WTC11 (cell line): Measurements from ENCODE around the gene PRKG2. TPM values are rescaled to one million over a fixed set of nuclear protein-coding genes. Genes with fewer than 3 reads are reported as not detected.
A peak's percentile ranks its signal among the peaks of the same experiment; 100 is the strongest.

Experiments
- ATAC-seq: fragments of 200-7000 bp; cut with Tn5 transposase; 2 replicates; pipeline ENCODE4 v1.10.0; 2021; ENCODE audit warnings: mild to moderate bottlenecking, moderate library complexity
- CTCF ChIA-PET: fragments of 300-600 bp; sonication (Branson Sonifier 250); formaldehyde crosslinking; loops from one replicate; lab custom pipeline; 2021; ENCODE audit warnings: antibody characterized with exemption; lab: Charles Lee
- POLR2A ChIA-PET: fragments of 350-600 bp; sonication (Branson Sonifier 250); formaldehyde crosslinking; loops from one replicate; lab custom pipeline; 2021; ENCODE audit warnings: antibody characterized with exemption; lab: Charles Lee
- DNase-seq: peaks from one replicate; pipeline ENCODE4 v3.0.0; 2021; ENCODE audit warnings: low spot score
- H3K27ac Mint-ChIP-seq: 2 replicates; pipeline ENCODE4 v1.8.0; 2021; ENCODE audit warnings: mixed read lengths
- H3K27me3 Mint-ChIP-seq: 2 replicates; pipeline ENCODE4 v1.8.0; 2021; ENCODE audit warnings: low read depth, mild to moderate bottlenecking, moderate library complexity, mixed read lengths
- H3K36me3 Mint-ChIP-seq: 2 replicates; pipeline ENCODE4 v1.8.0; 2021; ENCODE audit warnings: mixed read lengths
- H3K4me1 Mint-ChIP-seq: 2 replicates; pipeline ENCODE4 v1.8.0; 2022; ENCODE audit warnings: mixed read lengths
- H3K4me3 Mint-ChIP-seq: 2 replicates; pipeline ENCODE4 v1.8.0; 2021; ENCODE audit warnings: mild to moderate bottlenecking, moderate library complexity, mixed read lengths
- H3K9me3 Mint-ChIP-seq: 2 replicates; pipeline ENCODE4 v1.8.0; 2021; ENCODE audit warnings: mixed read lengths
- FOXP1 ChIP-seq: sonication (generic); formaldehyde crosslinking; IDR thresholded peaks from 2 replicates; pipeline ENCODE4 v1.8.0; 2022; ENCODE audit warnings: missing genetic modification reagents, mild to moderate bottlenecking, moderate library complexity, borderline replicate concordance
- JUN ChIP-seq: sonication (generic); formaldehyde crosslinking; IDR thresholded peaks from 2 replicates; pipeline ENCODE4 v1.8.0; 2023; ENCODE audit warnings: mild to moderate bottlenecking, missing genetic modification reagents
- NFE2L1 ChIP-seq: sonication (generic); formaldehyde crosslinking; IDR thresholded peaks from 2 replicates; pipeline ENCODE4 v1.8.1; 2023; ENCODE audit warnings: missing genetic modification reagents
- TCF7 ChIP-seq: sonication (generic); formaldehyde crosslinking; IDR thresholded peaks from 2 replicates; pipeline ENCODE4 v1.8.0; 2022; ENCODE audit warnings: mild to moderate bottlenecking, low read depth, missing genetic modification reagents, moderate library complexity
- ZNF671 ChIP-seq: fragments of 250-450 bp; sonication (Bioruptor Pico); IDR thresholded peaks from 2 replicates; pipeline ENCODE4 v1.8.0; 2021; ENCODE audit warnings: mild to moderate bottlenecking
- total RNA-seq: library from RNA; stranded (reverse); gene quantifications from 3 replicates; pipeline ENCODE4 v1.2.3, GENCODE V29; 2021
- TF ChIP-seq, protein P1 (sequence below): fragments of 250-450 bp; sonication (Bioruptor Pico); IDR thresholded peaks from 2 replicates; pipeline ENCODE4 v1.9.0; 2021; ENCODE audit warnings: mild to moderate bottlenecking, borderline replicate concordance
- TF ChIP-seq, protein P2 (sequence below): sonication (generic); formaldehyde crosslinking; IDR thresholded peaks from 2 replicates; pipeline ENCODE4 v1.8.0; 2023; ENCODE audit warnings: missing genetic modification reagents, mild to moderate bottlenecking, borderline replicate concordance
- TF ChIP-seq, protein P3 (sequence below): sonication (generic); formaldehyde crosslinking; IDR thresholded peaks from 2 replicates; pipeline ENCODE4 v1.8.1; 2022; ENCODE audit warnings: mild to moderate bottlenecking, moderate library complexity, missing genetic modification reagents
- TF ChIP-seq, protein P4 (sequence below): sonication (generic); formaldehyde crosslinking; IDR thresholded peaks from 2 replicates; pipeline ENCODE4 v1.8.1; 2022; ENCODE audit warnings: low read depth, missing genetic modification reagents, borderline replicate concordance
- TF ChIP-seq, protein P5 (sequence below): sonication (generic); formaldehyde crosslinking; IDR thresholded peaks from 2 replicates; pipeline ENCODE4 v1.8.1; 2023; ENCODE audit warnings: mild to moderate bottlenecking, missing genetic modification reagents, borderline replicate concordance

PRKG2 gene
- total RNA-seq, 1 experiment from 2014 or later: 2.7 TPM

DNA sequence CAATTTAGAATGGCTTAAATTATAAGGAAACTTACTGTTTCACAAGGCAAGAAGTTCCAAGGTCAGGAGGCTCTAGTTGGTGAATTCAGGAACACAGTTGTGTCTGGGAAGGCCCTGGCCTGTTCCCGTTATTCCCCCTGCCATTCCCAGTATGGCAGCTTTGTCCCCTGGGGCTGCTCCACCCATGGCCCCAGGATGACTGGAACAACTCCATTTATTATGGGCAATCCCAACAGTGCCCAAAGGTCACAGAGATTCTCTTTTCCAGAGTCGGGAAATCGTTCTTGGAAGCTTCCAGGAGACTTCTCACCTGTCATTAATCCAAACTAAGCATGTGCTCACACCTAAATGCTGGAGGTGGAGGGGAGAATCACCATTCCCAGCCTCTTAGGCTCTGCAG is 2.8 kb upstream of the PRKG2 start (continued):
- TF ChIP-seq, protein P1, sequence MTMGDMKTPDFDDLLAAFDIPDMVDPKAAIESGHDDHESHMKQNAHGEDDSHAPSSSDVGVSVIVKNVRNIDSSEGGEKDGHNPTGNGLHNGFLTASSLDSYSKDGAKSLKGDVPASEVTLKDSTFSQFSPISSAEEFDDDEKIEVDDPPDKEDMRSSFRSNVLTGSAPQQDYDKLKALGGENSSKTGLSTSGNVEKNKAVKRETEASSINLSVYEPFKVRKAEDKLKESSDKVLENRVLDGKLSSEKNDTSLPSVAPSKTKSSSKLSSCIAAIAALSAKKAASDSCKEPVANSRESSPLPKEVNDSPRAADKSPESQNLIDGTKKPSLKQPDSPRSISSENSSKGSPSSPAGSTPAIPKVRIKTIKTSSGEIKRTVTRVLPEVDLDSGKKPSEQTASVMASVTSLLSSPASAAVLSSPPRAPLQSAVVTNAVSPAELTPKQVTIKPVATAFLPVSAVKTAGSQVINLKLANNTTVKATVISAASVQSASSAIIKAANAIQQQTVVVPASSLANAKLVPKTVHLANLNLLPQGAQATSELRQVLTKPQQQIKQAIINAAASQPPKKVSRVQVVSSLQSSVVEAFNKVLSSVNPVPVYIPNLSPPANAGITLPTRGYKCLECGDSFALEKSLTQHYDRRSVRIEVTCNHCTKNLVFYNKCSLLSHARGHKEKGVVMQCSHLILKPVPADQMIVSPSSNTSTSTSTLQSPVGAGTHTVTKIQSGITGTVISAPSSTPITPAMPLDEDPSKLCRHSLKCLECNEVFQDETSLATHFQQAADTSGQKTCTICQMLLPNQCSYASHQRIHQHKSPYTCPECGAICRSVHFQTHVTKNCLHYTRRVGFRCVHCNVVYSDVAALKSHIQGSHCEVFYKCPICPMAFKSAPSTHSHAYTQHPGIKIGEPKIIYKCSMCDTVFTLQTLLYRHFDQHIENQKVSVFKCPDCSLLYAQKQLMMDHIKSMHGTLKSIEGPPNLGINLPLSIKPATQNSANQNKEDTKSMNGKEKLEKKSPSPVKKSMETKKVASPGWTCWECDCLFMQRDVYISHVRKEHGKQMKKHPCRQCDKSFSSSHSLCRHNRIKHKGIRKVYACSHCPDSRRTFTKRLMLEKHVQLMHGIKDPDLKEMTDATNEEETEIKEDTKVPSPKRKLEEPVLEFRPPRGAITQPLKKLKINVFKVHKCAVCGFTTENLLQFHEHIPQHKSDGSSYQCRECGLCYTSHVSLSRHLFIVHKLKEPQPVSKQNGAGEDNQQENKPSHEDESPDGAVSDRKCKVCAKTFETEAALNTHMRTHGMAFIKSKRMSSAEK (CRISPR knock-in tag): no peak

DNA sequence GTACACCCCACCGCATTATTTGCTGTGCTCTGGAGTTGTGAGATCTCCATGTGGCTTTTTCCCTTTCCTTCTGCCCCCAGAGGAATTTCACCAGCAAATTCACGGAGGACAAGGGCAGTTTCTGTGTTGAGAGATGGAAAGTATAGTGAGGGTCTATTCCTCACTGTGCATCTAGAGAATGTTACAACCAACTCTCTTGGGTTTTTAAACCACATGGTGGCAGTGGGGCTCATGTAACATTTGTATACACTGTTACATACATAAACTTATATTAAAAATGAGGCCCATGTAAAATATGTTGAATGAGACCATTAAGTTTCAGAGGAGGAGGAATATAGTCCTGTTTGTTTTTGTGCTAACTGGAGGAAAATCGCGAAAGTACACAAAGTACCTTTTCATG is 909 bp upstream of the PRKG2 start:
- Mint-ChIP-seq H3K27ac (no peak overlapping the region), H3K9me3 (0 out of 2 replicates have a peak, but pooled peaks cover 4% of the 10 kb centered on the region), H3K36me3 (no peaks in the 10 kb centered on the region), H3K27me3 (peaks cover 51% of the 10 kb centered on the region), H3K4me1 (peaks cover 16% of the 10 kb centered on the region), H3K4me3 (peak overlapping the region; percentile 77)
- ChIA-PET CTCF (interaction anchor here (0.7 to 2.4 kb wide), 4 partner anchors 11 to 608 kb away, joined by 3 to 16 read pairs (median 8); no protein-coding TSS in a partner anchor), POLR2A (no interaction called here)
- no peak for TF ChIP-seq ZNF671 (CRISPR knock-in tag)
- no peak for TF ChIP-seq TCF7 (CRISPR knock-in tag)
- TF ChIP-seq FOXP1 (CRISPR knock-in tag): no peak
- no peak for TF ChIP-seq JUN (CRISPR knock-in tag)
- no peak for DNase-seq
- ATAC-seq: no peak

DNA sequence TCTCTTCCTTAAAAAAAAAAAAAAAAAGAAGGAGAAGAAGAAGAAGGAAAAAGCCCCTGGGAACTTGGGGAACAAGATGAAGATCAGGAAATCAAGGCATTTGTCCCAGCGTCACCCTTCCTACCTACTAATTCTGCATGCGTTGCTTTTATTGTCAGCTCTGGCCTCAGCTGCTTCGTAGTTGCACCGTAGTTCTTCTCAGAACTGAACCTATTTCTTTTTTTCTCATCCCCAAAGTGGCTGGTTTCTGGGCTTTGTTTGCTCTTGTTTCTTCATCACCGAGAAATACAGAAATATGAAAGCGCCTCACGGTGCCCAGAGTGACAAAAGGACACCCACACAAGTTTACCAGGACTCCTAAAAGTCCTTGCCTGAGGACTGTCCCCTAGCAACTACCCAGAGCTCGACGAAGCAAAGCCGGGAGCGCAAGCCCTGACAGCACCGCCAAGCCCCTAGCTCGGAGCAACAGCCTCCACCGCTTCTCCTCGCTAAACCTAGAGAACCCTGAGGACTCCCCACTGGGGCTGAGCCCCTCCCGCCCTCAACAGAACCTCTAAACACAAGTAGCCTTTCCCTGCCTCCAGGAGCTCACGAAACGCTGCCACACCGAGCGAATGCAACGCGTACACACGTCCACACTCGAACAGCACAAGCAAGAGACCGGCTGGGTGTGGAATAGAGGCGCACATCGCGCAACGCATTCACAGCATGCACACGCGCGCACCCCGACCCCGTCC is 710 bp downstream of the PRKG2 start:
- ChIA-PET POLR2A (interaction anchor here (0.6 to 1.2 kb wide), 3 partner anchors 16 to 189 kb away, joined by 3 to 8 read pairs (median 4); no protein-coding TSS in a partner anchor), CTCF (interaction anchor here (1.3 to 2.4 kb wide), 5 partner anchors 10 to 145 kb away, joined by 4 to 16 read pairs (median 9); no protein-coding TSS in a partner anchor)
- Mint-ChIP-seq H3K9me3 (peaks cover 16% of the 10 kb centered on the region), H3K4me1 (peaks cover 15% of the 10 kb centered on the region), H3K36me3 (peaks cover 4% of the 10 kb centered on the region; the same call in 1 of the 2 replicates), H3K27ac (no peak overlapping the region), H3K27me3 (peaks cover 53% of the 10 kb centered on the region), H3K4me3 (no peak overlapping the region; the same call in 1 of the 2 replicates)
- DNase-seq: peak; percentile 56
- peak; percentile 80 for ATAC-seq
- TF ChIP-seq, protein P2, sequence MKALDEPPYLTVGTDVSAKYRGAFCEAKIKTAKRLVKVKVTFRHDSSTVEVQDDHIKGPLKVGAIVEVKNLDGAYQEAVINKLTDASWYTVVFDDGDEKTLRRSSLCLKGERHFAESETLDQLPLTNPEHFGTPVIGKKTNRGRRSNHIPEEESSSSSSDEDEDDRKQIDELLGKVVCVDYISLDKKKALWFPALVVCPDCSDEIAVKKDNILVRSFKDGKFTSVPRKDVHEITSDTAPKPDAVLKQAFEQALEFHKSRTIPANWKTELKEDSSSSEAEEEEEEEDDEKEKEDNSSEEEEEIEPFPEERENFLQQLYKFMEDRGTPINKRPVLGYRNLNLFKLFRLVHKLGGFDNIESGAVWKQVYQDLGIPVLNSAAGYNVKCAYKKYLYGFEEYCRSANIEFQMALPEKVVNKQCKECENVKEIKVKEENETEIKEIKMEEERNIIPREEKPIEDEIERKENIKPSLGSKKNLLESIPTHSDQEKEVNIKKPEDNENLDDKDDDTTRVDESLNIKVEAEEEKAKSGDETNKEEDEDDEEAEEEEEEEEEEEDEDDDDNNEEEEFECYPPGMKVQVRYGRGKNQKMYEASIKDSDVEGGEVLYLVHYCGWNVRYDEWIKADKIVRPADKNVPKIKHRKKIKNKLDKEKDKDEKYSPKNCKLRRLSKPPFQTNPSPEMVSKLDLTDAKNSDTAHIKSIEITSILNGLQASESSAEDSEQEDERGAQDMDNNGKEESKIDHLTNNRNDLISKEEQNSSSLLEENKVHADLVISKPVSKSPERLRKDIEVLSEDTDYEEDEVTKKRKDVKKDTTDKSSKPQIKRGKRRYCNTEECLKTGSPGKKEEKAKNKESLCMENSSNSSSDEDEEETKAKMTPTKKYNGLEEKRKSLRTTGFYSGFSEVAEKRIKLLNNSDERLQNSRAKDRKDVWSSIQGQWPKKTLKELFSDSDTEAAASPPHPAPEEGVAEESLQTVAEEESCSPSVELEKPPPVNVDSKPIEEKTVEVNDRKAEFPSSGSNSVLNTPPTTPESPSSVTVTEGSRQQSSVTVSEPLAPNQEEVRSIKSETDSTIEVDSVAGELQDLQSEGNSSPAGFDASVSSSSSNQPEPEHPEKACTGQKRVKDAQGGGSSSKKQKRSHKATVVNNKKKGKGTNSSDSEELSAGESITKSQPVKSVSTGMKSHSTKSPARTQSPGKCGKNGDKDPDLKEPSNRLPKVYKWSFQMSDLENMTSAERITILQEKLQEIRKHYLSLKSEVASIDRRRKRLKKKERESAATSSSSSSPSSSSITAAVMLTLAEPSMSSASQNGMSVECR (CRISPR knock-in tag): 0 out of 2 replicates have a peak, but pooled peaks have one; percentile 20
- TF ChIP-seq, protein P3, sequence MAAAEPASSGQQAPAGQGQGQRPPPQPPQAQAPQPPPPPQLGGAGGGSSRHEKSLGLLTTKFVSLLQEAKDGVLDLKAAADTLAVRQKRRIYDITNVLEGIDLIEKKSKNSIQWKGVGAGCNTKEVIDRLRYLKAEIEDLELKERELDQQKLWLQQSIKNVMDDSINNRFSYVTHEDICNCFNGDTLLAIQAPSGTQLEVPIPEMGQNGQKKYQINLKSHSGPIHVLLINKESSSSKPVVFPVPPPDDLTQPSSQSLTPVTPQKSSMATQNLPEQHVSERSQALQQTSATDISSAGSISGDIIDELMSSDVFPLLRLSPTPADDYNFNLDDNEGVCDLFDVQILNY (CRISPR knock-in tag): no peak

DNA sequence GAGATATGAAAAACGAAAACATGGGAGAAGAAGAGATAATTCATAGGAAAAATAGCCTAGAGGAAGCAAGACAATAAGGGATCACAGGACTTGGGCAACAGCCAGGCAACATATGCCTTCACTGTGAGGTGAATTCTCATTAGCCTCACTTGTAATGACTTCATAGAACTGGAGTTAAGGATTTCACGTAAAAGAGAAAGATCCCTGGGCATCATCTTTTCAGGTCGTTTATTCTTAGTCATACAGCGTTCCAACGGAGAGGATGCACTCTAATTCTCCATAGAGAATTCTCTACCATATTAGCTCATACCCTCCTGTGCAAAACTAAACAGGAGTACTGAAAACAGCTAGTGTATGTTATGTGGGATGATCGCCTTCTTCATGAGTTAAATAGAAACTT is 1.4 kb downstream of the PRKG2 start:
- ATAC-seq: no peak
- no peak overlapping the region for H3K27ac Mint-ChIP-seq
- H3K27me3 Mint-ChIP-seq: peaks cover 47% of the 10 kb centered on the region
- peaks cover 14% of the 10 kb centered on the region for H3K9me3 Mint-ChIP-seq
- H3K4me1 Mint-ChIP-seq: peaks cover 15% of the 10 kb centered on the region
- DNase-seq: no peak
- no peak for TF ChIP-seq NFE2L1 (CRISPR knock-in tag)
- TF ChIP-seq, protein P4, sequence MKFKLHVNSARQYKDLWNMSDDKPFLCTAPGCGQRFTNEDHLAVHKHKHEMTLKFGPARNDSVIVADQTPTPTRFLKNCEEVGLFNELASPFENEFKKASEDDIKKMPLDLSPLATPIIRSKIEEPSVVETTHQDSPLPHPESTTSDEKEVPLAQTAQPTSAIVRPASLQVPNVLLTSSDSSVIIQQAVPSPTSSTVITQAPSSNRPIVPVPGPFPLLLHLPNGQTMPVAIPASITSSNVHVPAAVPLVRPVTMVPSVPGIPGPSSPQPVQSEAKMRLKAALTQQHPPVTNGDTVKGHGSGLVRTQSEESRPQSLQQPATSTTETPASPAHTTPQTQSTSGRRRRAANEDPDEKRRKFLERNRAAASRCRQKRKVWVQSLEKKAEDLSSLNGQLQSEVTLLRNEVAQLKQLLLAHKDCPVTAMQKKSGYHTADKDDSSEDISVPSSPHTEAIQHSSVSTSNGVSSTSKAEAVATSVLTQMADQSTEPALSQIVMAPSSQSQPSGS (CRISPR knock-in tag): no peak
- TF ChIP-seq, protein P5, sequence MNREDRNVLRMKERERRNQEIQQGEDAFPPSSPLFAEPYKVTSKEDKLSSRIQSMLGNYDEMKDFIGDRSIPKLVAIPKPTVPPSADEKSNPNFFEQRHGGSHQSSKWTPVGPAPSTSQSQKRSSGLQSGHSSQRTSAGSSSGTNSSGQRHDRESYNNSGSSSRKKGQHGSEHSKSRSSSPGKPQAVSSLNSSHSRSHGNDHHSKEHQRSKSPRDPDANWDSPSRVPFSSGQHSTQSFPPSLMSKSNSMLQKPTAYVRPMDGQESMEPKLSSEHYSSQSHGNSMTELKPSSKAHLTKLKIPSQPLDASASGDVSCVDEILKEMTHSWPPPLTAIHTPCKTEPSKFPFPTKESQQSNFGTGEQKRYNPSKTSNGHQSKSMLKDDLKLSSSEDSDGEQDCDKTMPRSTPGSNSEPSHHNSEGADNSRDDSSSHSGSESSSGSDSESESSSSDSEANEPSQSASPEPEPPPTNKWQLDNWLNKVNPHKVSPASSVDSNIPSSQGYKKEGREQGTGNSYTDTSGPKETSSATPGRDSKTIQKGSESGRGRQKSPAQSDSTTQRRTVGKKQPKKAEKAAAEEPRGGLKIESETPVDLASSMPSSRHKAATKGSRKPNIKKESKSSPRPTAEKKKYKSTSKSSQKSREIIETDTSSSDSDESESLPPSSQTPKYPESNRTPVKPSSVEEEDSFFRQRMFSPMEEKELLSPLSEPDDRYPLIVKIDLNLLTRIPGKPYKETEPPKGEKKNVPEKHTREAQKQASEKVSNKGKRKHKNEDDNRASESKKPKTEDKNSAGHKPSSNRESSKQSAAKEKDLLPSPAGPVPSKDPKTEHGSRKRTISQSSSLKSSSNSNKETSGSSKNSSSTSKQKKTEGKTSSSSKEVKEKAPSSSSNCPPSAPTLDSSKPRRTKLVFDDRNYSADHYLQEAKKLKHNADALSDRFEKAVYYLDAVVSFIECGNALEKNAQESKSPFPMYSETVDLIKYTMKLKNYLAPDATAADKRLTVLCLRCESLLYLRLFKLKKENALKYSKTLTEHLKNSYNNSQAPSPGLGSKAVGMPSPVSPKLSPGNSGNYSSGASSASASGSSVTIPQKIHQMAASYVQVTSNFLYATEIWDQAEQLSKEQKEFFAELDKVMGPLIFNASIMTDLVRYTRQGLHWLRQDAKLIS (CRISPR knock-in tag): no peak
- CTCF ChIA-PET: interaction anchor here (1.3 to 2.4 kb wide), 4 partner anchors 9 to 138 kb away, joined by 4 to 16 read pairs (median 10); no protein-coding TSS in a partner anchor
- POLR2A ChIA-PET: interaction anchor here (0.7 to 1.2 kb wide), 2 partner anchors 15 to 33 kb away, joined by 4 to 8 read pairs; no protein-coding TSS in a partner anchor
- H3K36me3 Mint-ChIP-seq: peaks cover 4% of the 10 kb centered on the region; the same call in 1 of the 2 replicates
- no peak overlapping the region for H3K4me3 Mint-ChIP-seq
